Subcutaneous adipose tissue (tissue), 4 donors: ENCODE results near the gene NUP62CL. TPM values are rescaled to one million over a fixed set of nuclear protein-coding genes. Genes with fewer than 3 reads are reported as not detected.

ENCODE experiments used
- small RNA-seq: library from RNA; depleted of rRNA; stranded (forward); fragments of <200 nt; gene quantifications from one replicate; pipeline ENCODE3, GENCODE V24; 2016
- total RNA-seq, 4 donors: library from RNA; depleted of rRNA; stranded (reverse); fragments of >200 nt; gene quantifications; one replicate each; pipeline ENCODE4 v1.1.0, GENCODE V29; 2016
- TF ChIP-seq, protein P1 (sequence below): fragments of 450-650 bp; IDR thresholded peaks from one replicate; pipeline ENCODE4 v1.5.1; 2016; ENCODE audit warnings: low read depth, mild to moderate bottlenecking, control low read depth, antibody characterized with exemption, moderate library complexity

The NUP62CL gene
- total RNA-seq, 4 donors from 2014 or later: not detected

DNA sequence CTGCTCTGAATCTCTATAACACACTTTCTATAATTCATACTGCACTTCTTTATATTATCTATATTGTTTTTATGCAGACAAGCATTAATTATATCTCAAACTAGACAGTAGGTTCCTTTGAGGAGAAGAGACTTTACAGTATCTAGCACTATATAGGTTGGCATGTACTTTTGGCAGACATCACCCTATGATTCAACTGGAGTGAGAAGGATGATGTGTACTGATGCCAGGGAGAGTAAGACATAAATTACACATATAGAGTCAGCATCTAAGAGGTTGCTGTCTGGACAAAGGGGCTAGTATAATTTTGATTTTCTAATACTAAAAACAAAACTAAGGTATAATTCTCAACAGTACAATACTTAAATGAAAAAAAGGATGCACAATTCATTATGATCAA is 82.5 kb downstream of the NUP62CL start:
- TF ChIP-seq, protein P1, sequence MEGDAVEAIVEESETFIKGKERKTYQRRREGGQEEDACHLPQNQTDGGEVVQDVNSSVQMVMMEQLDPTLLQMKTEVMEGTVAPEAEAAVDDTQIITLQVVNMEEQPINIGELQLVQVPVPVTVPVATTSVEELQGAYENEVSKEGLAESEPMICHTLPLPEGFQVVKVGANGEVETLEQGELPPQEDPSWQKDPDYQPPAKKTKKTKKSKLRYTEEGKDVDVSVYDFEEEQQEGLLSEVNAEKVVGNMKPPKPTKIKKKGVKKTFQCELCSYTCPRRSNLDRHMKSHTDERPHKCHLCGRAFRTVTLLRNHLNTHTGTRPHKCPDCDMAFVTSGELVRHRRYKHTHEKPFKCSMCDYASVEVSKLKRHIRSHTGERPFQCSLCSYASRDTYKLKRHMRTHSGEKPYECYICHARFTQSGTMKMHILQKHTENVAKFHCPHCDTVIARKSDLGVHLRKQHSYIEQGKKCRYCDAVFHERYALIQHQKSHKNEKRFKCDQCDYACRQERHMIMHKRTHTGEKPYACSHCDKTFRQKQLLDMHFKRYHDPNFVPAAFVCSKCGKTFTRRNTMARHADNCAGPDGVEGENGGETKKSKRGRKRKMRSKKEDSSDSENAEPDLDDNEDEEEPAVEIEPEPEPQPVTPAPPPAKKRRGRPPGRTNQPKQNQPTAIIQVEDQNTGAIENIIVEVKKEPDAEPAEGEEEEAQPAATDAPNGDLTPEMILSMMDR: no peak

DNA sequence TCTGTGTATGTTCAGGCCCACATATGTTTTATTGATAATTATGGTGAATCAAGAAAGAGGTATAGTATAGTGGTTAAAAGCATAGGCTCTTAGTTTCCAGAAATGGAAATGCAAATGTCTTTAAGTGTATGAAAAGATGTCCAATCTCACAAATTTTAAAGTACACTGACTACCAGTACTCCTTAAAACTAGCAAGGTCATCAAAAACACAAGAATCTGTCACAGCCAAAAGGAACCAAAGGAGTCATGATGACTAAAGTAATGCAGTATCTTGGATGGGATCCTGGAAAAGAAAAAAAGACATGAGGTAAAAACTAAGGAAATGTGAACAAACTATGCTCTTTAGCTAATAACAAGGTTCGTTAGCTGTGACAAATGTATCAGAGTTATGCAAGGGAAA is 87.0 kb downstream of the NUP62CL start:
- TF ChIP-seq, protein P1: no peak

DNA sequence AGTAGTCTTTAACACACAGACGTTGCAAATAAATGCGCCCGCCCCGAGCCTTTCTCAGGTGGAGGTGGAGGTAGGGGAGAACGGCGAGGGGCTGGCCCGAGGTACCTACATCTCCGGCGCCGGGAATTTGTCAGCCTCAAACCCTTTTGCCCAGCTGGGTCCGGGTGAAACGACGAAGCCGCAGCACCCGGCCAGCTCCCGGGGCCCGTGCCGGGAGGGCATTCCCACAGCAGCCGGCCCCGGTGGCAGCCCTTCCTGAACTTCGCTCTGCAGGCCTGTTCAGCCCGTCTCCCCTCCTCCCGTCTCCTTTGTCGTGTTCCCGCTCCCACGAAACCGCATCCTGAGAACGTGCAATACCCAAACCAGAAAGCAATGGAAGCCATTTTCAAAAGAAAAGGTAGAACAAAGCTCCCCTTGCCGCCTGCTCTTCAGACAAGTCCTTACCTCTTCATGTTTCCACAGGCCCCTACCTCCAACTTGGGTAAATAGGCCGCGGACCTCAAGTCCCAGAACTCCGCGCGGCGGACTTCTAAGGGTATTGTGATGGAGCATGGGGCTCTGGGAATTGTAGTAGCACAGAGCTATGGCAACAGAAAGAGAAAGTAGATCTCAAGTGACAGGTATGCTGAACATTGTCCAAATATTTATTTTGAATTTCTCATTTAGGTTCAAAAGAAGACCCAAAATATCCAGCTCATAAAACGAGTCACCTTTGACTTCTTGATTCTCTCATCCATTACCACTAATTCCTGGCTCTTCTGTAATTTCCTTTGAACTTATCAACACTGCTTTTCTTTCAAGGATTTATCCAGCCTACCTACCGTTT is 87.7 kb downstream of the NUP62CL start, which contains the start of gene RBM41:
TSS of gene RBM41 (minus strand) at position 501 of the 826 bp plus-strand sequence. CDS start at position 452, 49 bp downstream.
- TF ChIP-seq, protein P1: no peak

DNA sequence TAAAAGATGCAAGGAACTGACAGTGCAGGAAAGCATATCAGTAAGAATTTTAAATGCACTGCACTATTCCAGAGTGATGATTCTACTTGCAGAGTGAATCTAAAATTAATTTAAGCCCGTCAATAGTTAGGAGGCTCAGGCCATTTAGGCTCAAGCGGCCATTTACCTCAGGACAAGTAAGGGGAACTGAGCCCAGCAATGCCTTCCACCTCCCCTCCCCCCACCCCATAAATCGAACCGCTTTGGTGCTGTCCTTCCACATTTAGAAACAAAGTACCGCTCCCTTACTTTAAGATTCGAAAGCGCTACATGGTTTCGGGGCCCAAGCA is 88.3 kb downstream of the NUP62CL start:
- TF ChIP-seq, protein P1: no peak

DNA sequence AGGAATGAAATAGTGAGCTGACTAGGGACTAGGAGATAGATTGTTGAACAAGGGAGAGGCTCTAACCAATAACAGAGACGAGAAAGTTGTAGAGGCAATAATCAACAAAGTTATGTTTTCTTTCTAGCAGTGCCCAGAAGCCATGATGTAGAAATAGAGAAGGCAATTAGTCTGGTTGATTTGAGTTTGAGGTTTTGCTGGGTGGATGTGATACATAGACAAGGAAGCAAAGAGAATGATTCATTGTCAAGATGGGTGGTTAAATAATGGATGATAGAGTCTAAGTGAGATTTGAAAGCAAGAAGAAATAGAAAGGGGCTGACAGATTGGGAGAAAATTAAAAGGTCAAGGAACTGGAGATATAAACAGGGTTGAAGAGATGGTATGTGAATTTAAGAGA is 98.8 kb downstream of the NUP62CL start:
- TF ChIP-seq, protein P1: no peak

DNA sequence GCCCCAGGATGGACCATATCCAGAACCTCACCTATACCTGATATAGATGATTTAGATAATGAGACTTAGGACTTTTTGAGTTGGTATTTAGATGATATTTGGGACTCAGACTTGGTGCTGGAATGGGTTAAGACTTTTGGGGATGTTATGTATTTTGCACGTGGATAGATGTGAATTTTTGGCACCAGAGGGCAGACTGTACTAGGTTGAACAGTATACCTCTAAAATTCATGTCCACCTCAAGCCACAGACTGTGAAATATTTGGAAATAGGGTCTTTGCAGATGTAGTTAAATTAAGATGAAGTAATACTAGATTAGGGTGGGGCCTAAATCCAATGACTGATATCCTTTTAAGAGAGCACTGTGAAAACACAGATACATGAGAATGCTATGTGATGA is 103.3 kb downstream of the NUP62CL start:
- TF ChIP-seq, protein P1: no peak

DNA sequence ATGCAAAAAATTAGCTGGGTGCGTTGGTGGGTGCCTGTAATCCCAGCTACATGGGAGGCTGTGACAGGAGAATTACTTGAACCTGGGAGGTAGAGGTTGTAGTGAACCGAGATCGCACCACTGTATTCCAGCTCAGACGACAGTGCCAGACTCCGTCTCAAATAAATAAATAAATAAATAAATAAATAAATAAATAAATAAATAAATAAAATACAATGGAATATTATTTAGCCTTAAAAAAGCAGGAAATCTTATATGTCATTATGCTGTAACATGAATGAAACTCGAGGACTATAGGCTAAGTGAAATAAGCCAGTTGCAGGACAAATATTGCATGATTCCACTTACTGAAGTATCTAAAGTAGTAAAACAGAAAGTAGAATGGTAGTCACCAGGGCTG is 130.1 kb downstream of the NUP62CL start:
- TF ChIP-seq, protein P1: no peak

Small RNAs within 50 kb of the gene (small RNA-seq; reads per million reads assigned to genes)
- 0.49 reads per million for gene RF00019

Other genes with a start within 250 kb of the NUP62CL start
- gene MORC4, start 206.2 kb downstream of the NUP62CL start, total RNA-seq: 10 to 100 TPM; 16.3 to 18.5 (median 16.7) TPM
- gene RBM41, start 87.6 kb downstream of the NUP62CL start, total RNA-seq: 10 to 100 TPM; 16.0 to 22.0 (median 19.1) TPM
- gene DNAAF6, start 178 bp upstream of the NUP62CL start, total RNA-seq: not detected
- gene FRMPD3, start 243.2 kb upstream of the NUP62CL start, total RNA-seq: not detected